B cell (primary cell): Measurements from ENCODE around the gene CPD. TPM values are rescaled to one million over a fixed set of nuclear protein-coding genes. Genes with fewer than 3 reads are reported as not detected.
"Not testable (repeated sequence)": the region's sequence is repeated elsewhere in the genome, so short reads cannot be mapped to it uniquely, and the experiment has no call there.

ENCODE experiments used
- ATAC-seq: fragments of 200-7000 bp; cut with Tn5 transposase; one replicate; pipeline ENCODE4 v1.10.0; 2021; ENCODE audit warnings: low read depth, mild to moderate bottlenecking, moderate number of reproducible peaks, moderate library complexity
- CTCF ChIA-PET: fragments of 350-600 bp; sonication (Branson Sonifier 250); formaldehyde crosslinking; loops from one replicate; lab custom pipeline; 2021; ENCODE audit warnings: antibody characterized with exemption, inconsistent platforms; lab: Charles Lee
- POLR2A ChIA-PET: fragments of 350-600 bp; sonication (Branson Sonifier 250); formaldehyde crosslinking; loops from one replicate; lab custom pipeline; 2021; ENCODE audit warnings: antibody characterized with exemption; lab: Charles Lee
- DNase-seq: peaks from one replicate; pipeline ENCODE4 v3.0.0; 2013
- H2AFZ ChIP-seq: 2 replicates; pipeline ENCODE4 v1.6.1; 2012; ENCODE audit warnings: mild to moderate bottlenecking, low read depth, low read length; ENCODE audit not compliant: insufficient read depth, poor library complexity, severe bottlenecking
- H3K27ac ChIP-seq, 2 donors: 1 replicate in 1 of 2; 2 replicates in 1 of 2; pipeline ENCODE4 v1.5.1; 2012 to 2013; ENCODE audit warnings: low read length in 2 of 2, mild to moderate bottlenecking in 2 of 2, moderate library complexity in 1 of 2
- H3K27me3 ChIP-seq, 4 experiments: fragments of 200-600 bp in 1 of 4; sonication (generic) in 1 of 4; replicated peaks in 1 of 4; 1 replicate in 2 of 4; 2 replicates in 2 of 4; pipeline versions ENCODE4 v1.6.1 to v1.7.0; 2013 to 2016; ENCODE audit warnings: low read length in 3 of 4, mild to moderate bottlenecking in 2 of 4, mixed read lengths in 1 of 4, moderate library complexity in 1 of 4; ENCODE audit not compliant: insufficient read depth in 4 of 4, control insufficient read depth in 3 of 4; ENCODE audit errors: control extremely low read depth in 1 of 4
- H3K36me3 ChIP-seq, 2 experiments: replicated peaks in 1 of 2; 1 replicate in 1 of 2; 2 replicates in 1 of 2; pipeline versions ENCODE4 v1.6.1 to v1.7.1; 2013; ENCODE audit warnings: low read length in 1 of 2; ENCODE audit not compliant: insufficient read depth in 2 of 2, control insufficient read depth in 1 of 2; ENCODE audit errors: control extremely low read depth in 1 of 2, extremely low read depth in 1 of 2
- H3K4me1 ChIP-seq, 2 donors: fragments of 200-600 bp in 1 of 2; sonication (generic) in 1 of 2; 1 replicate in 1 of 2; 2 replicates in 1 of 2; pipeline versions ENCODE4 v1.5.1 to v1.6.1; 2013 to 2017; ENCODE audit warnings: low read length in 2 of 2; ENCODE audit not compliant: control insufficient read depth in 2 of 2, insufficient read depth in 2 of 2
- H3K4me2 ChIP-seq: replicated peaks from 2 replicates; pipeline ENCODE3; 2012; ENCODE audit warnings: mild to moderate bottlenecking, low read depth, low read length; ENCODE audit not compliant: poor library complexity, severe bottlenecking
- H3K4me3 ChIP-seq, 5 experiments: fragments of 200-600 bp in 1 of 5; sonication (generic) in 1 of 5; 1 replicate in 3 of 5; 2 replicates in 2 of 5; pipeline versions ENCODE4 v1.5.1 to v1.7.0; 2011 to 2016; ENCODE audit warnings: low read length in 4 of 5, mild to moderate bottlenecking in 4 of 5, low read depth in 2 of 5, control low read depth in 1 of 5, moderate library complexity in 1 of 5; ENCODE audit not compliant: insufficient read depth in 1 of 5; ENCODE audit errors: control extremely low read depth in 1 of 5, extremely low read depth in 1 of 5
- H3K79me2 ChIP-seq: fragments of 200-600 bp; sonication (generic); one replicate; pipeline ENCODE4 v1.6.0; 2016; ENCODE audit warnings: low read length; ENCODE audit not compliant: control insufficient read depth, insufficient read depth
- H3K9ac ChIP-seq: fragments of 200-600 bp; sonication (generic); 2 replicates; pipeline ENCODE4 v1.6.1; 2017; ENCODE audit warnings: mild to moderate bottlenecking, low read length, moderate library complexity
- H3K9me3 ChIP-seq, 3 donors: one replicate each; pipeline versions ENCODE4 v1.6.1 to v1.7.1; 2013; ENCODE audit warnings: low read length in 2 of 3; ENCODE audit not compliant: control insufficient read depth in 2 of 3, insufficient read depth in 1 of 3; ENCODE audit errors: control extremely low read depth in 1 of 3
- H4K20me1 ChIP-seq: 2 replicates; pipeline ENCODE4 v1.6.0; 2012; ENCODE audit warnings: mild to moderate bottlenecking, low read length; ENCODE audit not compliant: insufficient read depth, control insufficient read depth, poor library complexity, severe bottlenecking
- H3K27ac Mint-ChIP-seq: one replicate; pipeline ENCODE4 v1.8.0; 2021; ENCODE audit warnings: mixed read lengths
- H3K27me3 Mint-ChIP-seq: one replicate; pipeline ENCODE4 v1.8.0; 2021; ENCODE audit warnings: mixed read lengths
- H3K4me1 Mint-ChIP-seq: one replicate; pipeline ENCODE4 v1.8.0; 2021; ENCODE audit warnings: mixed read lengths
- H3K4me3 Mint-ChIP-seq: one replicate; pipeline ENCODE4 v1.8.0; 2021; ENCODE audit warnings: mixed read lengths
- H3K9me3 Mint-ChIP-seq: one replicate; pipeline ENCODE4 v1.8.0; 2022; ENCODE audit warnings: mixed read lengths; ENCODE audit not compliant: insufficient read depth
- CTCF ChIP-seq: fragments of 200-600 bp; IDR thresholded peaks from one replicate; pipeline ENCODE4 v1.8.0; 2022; ENCODE audit warnings: antibody characterized with exemption, mild to moderate bottlenecking
- EZH2 ChIP-seq: IDR thresholded peaks from 2 replicates; pipeline ENCODE4 v1.6.1; 2012; ENCODE audit warnings: borderline replicate concordance, low read depth, mild to moderate bottlenecking, moderate library complexity, low read length; ENCODE audit not compliant: insufficient read depth, poor library complexity, severe bottlenecking
- WGBS: methylation state at CpG from one replicate; pipeline ENCODE4 v1.1.5; 2013; ENCODE audit warnings: missing lambda C conversion rate; ENCODE audit not compliant: insufficient coverage; 5-methylcytosine and 5-hydroxymethylcytosine counted together
- intact Hi-C: fragments of 100-400 bp; cut with micrococcal nuclease; formaldehyde crosslinking; loops from one replicate; pipeline ENCODE4 v1.10.0; 2022
- polyA plus RNA-seq: library from polyadenylated mRNA; depleted of rRNA; stranded (reverse); fragments of >200 nt; gene quantifications from 2 replicates; pipeline ENCODE4 v1.2.3, GENCODE V29; 2012
- total RNA-seq, 2 donors: library from RNA; stranded (reverse); fragments of 120-200 nt in 1 of 2; gene quantifications; 1 replicate in 1 of 2; 2 replicates in 1 of 2; pipeline versions ENCODE4 v1.2.3 to v1.2.4, GENCODE V29; 2013 to 2022

The CPD gene
- total and polyA plus RNA-seq, 2 donors (not counting 1 experiment from before 2014, with no cell fraction given), result 1.5 to 15.6 TPM

- Histone ChIP-seq H3K4me3 (no peak overlapping the region), H3K27ac (no peak overlapping the region), H3K4me1 (no peaks in the 10 kb centered on the region), H3K4me2 (no peak overlapping the region), H3K9ac (no peak overlapping the region), H3K9me3 (no peaks in the 10 kb centered on the region), H3K36me3 (peaks cover 0 to 2% of the 10 kb centered on the region in 2 experiments), H3K27me3 (no peaks in the 10 kb centered on the region), H4K20me1 (no peaks in the 10 kb centered on the region), H2AFZ (no peak overlapping the region), H3K79me2 (no peaks in the 10 kb centered on the region)
- intact Hi-C loops, result loop anchor here (10.0 kb wide), 1 partner anchor 50 kb away; no protein-coding TSS in a partner anchor
- no peaks in the 10 kb centered on the region for H3K27me3 Mint-ChIP-seq
- no peak overlapping the region for H3K4me3 Mint-ChIP-seq
- no peak overlapping the region for H3K27ac Mint-ChIP-seq
- TF ChIP-seq CTCF, result no peak
- no peak for TF ChIP-seq EZH2
- no peaks in the 10 kb centered on the region for H3K9me3 Mint-ChIP-seq
- H3K4me1 Mint-ChIP-seq, result no peaks in the 10 kb centered on the region
- POLR2A ChIA-PET, result no interaction called here
- ATAC-seq (no peak), DNase-seq (no peak)
- CTCF ChIA-PET, result interaction anchor here (1.0 kb wide), 1 partner anchor 65 kb away, joined by 3 read pairs; no protein-coding TSS in a partner anchor
Measured at GRCh38 chr17:30405161-30405560, 26.4 kb downstream of the CPD start.

GRCh38 chr17:30410627-30411026 is 31.9 kb downstream of the CPD start:
- H2AFZ ChIP-seq, H3K79me2 ChIP-seq, H3K4me3 Mint-ChIP-seq, H3K9me3 Mint-ChIP-seq, H4K20me1 ChIP-seq, H3K4me1 Mint-ChIP-seq, H3K4me2 ChIP-seq, H3K9ac ChIP-seq, POLR2A ChIA-PET, H3K9me3 ChIP-seq, ATAC-seq, H3K36me3 ChIP-seq, H3K4me3 ChIP-seq, H3K27ac ChIP-seq, intact Hi-C loops, H3K27ac Mint-ChIP-seq, DNase-seq, H3K4me1 ChIP-seq, H3K27me3 Mint-ChIP-seq, H3K27me3 ChIP-seq, CTCF ChIA-PET: not testable (repeated sequence)
- WGBS, result 89% methylated on average over 2 of the region's 2 CpGs

- H3K4me1 ChIP-seq, intact Hi-C loops, H3K27ac ChIP-seq, H3K4me3 ChIP-seq, H3K36me3 ChIP-seq, POLR2A ChIA-PET, H3K27ac Mint-ChIP-seq, H3K79me2 ChIP-seq, DNase-seq, H3K9ac ChIP-seq, H3K4me2 ChIP-seq, H4K20me1 ChIP-seq, H3K27me3 ChIP-seq, ATAC-seq, H2AFZ ChIP-seq, H3K4me3 Mint-ChIP-seq, H3K27me3 Mint-ChIP-seq, H3K9me3 Mint-ChIP-seq, H3K4me1 Mint-ChIP-seq, H3K9me3 ChIP-seq, CTCF ChIA-PET: not testable (repeated sequence)
- 85% methylated on average over 3 of the region's 3 CpGs for WGBS
Measured at GRCh38 chr17:30412008-30412496, 33.3 kb downstream of the CPD start.
